HG03280 (cell line): ENCODE measurements around the gene PRKCH.
A peak's percentile ranks its signal among the peaks of the same experiment; 100 is the strongest.

Experiments used
- ATAC-seq: cut with Tn5 transposase; IDR thresholded peaks from one replicate; pipeline ENCODE4 v1.9.1; 2021; ENCODE audit warnings: mild to moderate bottlenecking, moderate library complexity; ENCODE audit not compliant: unreplicated experiment

The PRKCH gene

DNA sequence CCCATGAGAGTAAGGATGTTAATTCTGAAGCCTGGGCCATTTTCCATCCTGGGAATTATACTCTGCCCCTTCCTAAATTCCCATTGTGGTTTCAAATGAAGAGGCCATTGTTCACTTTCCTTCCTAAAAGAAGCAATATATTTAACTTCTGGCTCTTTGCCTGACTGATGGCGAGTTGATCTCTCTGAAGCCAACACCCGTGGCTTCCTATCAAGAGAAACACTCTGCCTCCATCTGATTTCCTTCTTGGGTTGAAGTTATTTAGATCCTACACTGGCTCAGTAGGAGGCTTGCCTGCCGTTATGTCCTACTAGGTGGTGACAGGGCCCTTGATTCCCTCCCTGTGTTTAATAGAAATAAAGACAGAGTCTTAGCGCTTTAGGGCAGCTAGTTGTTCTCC lies 97.4 kb downstream of the PRKCH start:
- ATAC-seq: no peak

DNA sequence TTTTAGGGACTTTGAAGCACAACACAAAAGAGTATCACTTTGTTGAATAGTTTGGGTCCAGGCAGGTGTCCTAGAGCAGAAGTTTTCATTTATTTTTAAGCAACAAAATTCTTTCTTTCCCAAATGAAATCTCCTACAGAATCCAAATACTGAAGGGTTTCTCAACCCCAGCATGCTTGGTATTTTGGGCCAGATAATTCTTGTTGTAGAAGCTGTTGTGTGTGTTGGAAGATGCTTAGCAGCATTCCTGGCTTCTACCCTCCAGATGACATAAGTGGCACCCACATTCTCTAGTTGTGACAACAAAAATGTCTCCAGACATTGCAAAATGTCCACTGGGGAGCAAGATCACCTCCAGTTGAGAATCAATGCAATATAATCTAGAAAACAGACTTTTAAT lies 97.8 kb downstream of the PRKCH start:
- ATAC-seq: no peak

DNA sequence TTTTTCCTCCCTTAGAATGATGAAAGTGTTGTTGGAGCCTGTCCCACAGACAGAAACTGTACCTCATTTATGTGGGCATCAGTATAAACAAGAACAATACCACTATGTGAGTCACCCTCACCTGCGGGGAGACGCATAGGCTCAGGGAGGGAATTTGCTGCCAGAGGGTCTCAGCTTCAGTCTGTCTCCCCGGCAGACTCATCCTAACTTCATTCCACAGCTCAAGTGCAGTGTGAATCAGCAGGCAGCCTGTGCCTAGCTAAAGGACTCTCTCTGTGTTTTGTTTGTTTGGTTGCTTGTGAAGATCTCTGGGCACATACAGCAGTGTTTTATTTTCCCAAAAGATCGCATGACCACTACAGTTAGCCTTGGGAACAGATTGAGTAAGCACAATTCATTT lies 98.9 kb downstream of the PRKCH start:
- no peak for ATAC-seq

DNA sequence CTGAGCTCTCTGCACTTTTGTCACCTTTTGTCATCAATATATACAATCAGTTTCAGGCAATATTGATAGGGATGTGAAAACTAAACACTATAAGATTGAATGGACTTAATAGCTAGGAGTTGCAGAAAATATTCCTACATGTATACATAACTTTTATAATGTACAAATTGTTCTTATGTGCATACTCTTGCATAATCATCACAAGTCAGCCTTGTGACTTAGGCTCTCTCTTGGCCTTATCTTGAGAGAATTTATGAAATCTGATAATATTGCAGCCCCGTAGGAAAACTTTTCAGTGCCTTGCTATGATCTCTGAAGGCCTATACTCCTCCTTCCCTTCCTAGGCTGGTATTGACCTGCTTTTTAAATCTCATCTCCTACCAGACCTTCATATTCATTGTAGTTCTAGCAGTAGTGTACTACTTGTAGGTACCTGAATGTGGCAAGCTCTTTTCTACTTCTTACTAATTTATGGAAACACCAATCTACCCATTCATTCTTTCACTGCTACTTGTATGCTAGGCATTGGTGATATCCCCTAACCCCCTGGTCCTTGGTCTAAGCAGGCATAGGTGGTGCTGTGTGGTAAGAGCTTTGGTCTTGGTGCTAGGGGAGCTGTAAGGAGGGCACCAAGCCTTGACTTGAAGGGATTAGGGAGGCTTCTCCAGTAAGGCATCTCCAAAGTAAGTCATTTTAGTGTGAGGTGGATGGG lies 100.0 kb downstream of the PRKCH start:
- ATAC-seq: no peak

DNA sequence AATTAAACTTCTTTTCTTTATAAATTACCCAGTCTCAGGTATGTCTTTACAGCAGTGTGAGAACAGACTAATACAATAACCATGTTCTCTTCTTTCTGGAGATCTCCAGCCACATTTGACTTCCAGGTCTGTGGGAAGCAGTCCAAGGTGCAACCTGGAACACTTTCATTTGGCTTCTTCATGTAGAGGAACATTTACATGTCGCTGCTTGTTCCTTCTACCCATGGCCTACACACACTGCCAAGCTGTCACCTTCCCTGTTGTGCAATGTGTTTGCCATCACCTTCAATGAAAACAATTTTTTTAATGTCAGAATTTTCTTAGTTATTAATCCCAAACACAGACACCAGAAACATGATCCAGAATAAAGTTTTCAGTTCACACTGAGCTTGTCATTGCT lies 104.7 kb downstream of the PRKCH start:
- no peak for ATAC-seq

DNA sequence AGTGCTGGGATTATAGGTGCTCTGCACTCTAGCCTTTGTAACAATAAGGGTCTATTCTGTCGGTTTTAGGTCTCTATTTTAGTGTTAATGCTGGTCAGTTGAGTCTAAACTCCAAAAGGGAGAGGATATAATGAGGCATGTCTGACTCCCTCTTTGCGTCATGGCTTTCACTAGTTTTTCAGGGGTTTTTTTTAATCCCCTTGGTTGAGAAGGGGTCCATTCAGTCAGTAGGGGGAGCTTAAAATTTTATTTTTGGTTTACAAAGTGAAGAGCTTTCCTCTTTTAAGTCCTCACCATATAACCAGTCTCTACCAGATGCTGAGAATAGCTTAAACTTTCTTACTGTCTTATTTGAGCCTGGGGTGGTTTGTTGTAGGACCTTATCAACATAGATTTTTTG lies 106.9 kb downstream of the PRKCH start:
- ATAC-seq: no peak

DNA sequence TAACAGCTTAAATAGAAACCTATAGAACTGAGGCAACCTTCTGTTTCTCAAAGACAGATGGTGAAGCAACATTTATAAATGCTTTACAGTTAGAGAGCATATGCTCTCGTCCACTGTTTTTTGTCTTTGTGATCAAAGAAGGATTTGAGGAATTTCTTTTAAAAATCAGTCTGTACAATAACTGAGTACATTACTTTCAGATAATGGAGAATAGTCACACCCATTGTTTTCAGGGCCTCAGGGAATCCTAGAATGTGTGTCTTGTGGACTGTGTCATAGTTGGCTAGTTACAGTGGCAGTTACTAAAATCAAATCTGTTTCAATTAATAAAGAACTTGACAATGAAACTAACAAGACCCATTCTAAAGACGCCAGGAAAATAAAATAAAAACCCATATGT lies 107.9 kb downstream of the PRKCH start:
- no peak for ATAC-seq

DNA sequence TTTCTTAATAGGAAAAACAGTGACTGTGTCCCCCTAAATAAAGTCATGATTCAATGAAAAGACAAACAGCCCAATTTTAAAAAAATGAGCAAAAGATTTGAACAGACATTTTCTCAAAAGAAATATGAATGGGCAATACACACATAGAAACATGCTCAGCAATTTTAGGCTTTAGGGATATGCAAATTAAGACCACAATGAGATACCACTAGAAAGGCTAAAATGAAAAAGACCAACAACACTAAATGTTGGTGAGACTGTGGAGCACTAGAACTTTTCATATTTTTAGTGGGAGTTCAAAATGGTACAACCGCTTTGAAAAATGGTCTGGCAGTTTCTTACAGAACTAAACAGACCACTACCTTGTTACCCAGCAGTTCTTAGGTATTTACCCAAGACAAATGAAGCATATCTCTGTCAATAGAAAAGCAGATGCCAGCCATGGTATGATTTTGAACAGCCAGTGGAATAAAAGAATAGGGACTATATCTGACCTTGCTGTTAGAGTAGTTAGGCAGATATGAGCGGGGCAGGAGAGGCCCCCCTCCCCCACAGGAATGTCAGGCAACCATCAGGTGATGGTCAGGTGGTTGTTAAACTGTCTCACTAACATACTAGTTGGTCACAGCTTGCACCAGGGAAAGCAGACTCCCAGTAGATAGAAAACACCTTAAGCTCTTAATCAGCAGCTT lies 108.8 kb downstream of the PRKCH start:
- ATAC-seq: no peak

DNA sequence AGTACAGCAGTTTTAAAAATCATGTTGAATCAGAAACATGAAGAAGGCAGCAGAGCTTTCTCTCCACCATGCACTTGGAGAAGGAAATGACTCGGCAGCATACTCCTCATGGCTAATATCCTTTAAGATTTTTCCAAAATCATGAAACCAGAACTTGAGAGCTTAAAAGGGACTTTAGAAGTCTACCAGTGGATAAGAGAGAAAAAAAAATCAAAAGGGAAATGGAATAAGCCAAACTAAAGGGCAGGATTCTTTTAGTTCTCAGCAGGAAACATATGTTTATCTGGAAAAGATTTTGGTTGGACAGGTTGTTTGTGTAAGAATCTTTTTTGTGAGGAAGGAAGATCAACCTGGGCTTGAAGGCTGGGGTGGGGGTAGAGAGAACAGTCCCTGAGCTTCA lies 111.8 kb downstream of the PRKCH start:
- ATAC-seq: no peak

DNA sequence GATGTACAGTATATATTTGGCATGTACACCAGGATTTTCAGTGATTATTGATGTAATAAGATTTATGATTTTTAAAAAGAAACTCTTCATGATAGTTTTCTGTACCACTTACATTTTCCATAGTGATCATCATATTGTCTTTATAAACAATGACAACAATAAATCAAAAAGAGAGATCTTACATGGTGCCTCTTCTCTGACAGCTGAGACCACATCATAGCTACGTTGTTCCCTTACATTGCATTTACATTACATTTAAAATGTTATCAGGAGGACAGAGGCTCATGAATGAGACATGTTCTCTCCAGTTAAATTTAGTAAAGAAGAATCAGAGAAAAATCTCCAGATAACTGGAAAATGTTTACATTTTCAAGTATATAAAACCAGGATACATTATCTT lies 112.4 kb downstream of the PRKCH start:
- ATAC-seq: no peak

DNA sequence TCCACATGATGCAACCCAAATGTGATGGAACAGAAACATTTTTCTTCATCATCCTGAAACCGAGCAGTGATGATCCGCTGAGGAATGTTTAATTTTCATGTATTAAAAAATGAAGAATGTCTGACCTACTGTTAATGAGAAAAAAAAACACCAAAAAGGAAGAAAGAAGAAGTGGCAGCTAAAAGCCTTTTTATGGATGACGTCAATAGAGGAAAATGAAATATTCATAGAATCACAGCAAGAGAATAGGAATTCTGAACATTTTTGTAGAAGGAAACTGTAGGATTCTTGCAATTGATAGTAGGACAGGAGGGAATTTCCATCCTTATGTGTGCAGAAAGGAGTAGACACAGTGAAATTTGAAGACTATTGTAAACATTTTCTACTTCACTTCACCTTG lies 112.9 kb downstream of the PRKCH start:
- ATAC-seq: no peak

DNA sequence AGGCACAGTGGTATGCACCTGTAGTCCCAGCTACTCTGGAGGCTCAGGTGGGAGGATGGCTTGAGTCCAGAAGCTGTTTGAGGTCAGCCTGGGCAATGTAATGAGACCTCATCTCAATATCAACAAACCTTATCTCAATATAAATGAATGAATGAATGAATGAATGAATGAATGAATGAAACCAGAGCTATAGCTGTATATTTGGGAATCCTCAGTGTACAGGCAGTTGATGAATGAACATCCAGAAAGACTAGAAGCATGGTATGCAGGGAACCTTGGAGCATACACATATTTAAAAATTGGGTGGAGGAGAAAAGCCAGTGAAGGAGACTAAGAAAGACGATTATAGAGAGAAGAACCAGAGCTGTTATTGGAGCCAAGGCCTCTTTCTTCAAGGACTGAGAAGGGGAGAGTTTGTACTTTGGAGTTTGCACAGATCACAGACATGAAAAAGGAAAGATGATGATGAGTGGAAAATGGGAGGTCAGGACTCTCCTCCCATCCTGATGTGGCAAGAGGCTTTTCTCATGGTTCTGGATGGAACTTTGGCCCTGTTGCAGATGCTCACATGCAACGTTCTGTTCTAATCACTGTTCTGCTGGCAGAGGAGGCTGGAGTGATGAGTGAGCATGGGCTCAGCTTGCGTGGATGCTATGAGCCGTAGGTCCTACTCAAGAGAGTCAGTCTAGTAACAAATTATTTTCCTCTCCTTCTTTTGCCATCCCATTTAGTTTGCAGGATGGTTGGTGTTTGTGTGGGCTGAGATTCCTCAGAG lies 114.4 kb downstream of the PRKCH start:
- no peak for ATAC-seq

DNA sequence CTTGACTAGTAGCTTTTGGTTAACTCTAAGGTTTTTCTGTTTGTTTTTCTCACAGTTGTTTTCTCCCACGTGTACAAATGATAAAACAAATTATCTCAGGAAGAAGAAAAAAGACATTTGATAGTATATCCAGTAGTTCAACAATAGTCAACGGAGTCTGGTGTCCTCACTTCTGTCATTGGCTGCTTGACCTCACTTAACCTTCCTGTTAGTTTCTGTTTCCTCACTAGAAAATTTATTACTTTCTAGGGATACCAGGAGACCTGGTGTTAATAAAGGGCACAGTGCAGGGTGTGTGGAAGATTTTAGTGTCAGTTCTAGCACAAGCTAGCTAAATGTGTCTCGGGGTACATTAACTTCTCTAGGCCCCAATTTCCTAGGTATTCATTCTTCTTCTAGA lies 116.0 kb downstream of the PRKCH start:
- ATAC-seq: no peak

DNA sequence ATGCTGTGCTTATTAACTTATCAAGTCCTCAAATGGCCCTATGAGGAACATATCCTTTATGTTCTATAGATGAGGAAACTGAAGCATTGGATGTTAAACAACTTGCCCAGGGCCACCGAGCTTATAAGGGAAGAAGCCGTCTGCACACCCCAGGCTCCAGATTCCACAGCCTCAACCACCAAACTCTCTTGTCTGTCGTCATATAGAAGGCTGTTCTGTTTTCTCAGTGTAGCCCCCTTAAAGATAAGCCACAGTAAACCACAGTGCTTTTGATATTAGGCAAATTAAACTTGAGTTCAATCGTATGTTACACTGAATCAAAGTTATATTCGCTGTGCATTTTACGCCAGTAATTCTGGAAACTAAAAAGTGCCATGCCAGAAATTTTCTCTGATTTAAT lies 116.7 kb downstream of the PRKCH start:
- ATAC-seq: no peak

DNA sequence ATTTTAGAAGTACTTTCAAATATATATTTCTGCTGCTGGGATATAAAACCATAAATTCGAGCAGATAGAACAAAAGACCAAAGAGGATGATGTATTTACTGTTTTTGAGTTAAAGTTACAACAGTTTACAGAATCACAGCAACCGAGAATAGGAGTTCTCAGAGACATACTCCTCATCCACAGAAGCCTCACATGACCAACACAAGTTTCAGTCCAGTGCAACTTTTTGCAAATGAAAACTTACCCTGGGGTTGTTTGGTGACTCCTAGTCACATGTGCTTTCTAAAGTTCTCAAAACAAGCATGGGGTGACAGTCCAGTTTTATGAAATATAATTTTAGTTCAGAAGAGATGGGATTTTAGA lies 117.1 kb downstream of the PRKCH start:
- no peak for ATAC-seq

DNA sequence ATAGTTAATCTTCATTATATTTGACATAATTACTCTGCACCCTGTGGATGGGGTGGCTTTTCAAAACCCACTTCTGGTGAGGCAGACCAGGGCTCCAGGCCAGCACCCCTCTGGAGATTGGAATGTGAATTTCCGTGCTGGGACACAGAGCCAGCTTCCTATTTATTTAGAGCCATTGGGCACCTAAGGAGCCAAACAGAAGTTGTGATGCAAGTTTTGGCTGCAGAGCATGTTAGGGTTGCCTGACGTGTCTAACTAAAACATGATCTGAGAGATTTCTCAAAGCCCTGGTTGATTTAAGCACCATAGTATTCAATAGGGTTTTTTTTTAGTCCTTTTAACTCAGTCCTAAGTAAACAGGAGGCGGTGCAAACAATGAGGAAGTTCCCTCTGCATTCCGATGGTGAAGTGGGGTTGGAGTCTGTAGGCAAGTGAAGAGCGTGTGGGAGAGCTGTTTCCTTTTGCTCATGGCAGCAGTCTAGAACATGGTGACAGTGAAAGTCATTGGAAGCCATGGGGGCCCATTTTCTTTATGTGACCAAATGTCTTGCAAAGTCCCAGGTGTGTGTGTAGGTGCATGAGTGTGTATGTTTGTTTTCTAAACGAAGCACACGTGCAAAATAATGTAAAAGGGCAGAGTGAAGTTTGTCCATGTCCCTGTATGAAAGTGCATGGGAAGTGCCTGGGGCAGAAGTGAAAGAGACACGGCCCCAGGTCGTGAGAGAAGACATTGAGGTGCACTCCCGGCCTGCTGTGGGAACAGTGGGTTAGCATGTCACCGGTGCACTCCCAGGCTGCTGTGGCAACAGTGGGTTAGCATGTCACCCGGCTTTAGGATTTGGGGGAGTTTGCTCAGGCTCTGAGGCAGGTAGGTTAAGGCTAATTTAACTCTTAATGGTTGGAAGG lies 117.7 kb downstream of the PRKCH start:
- ATAC-seq: no peak

DNA sequence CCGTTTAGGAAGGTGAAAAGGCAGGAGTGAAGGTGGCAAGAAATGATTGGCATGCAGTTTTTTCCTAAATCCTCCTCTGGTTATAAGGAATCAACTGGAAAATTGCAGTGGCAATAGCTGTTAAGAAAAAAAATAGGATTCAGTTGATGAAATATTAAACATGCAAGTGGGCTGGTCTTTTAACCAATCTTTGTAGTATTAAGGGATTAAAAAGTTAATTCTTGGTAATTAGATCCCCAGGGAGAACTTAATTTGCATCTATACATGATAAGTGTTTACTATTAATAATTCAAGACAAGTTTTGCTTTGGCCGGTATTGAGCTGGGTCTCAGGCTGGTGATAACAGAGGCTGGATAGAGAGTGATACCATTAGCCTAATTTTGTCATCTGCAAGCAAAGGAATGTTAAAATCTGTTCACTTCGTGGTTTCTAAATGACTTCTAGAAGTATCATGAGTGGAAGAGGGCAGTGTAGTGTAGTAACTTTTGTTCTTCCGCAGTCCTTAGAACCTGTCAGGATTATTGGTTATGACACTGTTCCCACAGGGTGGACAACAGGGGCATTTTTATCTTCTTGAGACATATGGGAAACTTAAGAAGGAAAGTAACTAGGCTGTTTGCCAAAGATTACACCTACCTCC lies 118.5 kb downstream of the PRKCH start:
- no peak for ATAC-seq

DNA sequence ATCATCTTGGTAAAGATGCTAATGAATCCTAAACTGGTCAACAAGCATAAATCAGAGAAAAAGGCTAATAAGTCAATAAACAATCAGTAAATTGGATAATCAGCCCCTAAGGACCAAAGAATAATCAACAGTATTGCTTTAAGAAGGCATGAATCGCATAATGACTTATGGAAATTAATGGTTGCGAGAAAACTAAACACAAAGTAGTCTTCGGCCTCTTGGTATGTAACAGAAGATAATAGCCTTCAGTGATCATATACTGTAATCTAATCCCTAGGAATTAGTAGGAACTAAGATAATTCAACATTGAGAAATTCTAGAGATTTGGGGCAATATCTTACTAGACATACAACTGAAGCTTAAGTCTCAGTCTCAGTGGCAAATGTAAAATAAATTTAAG lies 122.1 kb downstream of the PRKCH start:
- no peak for ATAC-seq

DNA sequence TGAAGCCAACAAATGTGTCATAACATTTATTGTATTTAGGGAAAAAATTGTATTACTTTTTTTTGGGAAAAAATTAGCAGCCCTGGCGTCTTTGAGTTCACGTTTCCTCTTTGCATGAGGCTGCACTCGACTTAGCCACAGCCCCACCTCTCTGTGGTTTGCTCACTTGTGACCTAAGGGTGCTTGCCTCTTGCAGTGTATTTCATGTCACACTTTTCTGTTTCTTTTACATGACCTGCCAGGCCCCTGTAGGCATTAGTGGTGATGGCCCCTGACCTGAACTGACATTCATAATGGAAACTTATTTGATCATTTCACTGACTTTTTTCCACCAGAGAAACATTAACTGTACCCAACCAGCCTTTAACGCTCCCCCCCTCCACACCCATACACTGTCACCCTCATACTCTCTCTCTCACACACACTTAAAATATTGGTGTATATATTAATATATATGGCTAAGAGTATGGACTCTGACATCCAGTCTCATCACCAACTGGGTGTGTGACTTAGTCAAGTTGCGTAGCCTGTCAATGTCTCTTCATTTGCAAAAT lies 122.9 kb downstream of the PRKCH start:
- peak; percentile 75 for ATAC-seq

DNA sequence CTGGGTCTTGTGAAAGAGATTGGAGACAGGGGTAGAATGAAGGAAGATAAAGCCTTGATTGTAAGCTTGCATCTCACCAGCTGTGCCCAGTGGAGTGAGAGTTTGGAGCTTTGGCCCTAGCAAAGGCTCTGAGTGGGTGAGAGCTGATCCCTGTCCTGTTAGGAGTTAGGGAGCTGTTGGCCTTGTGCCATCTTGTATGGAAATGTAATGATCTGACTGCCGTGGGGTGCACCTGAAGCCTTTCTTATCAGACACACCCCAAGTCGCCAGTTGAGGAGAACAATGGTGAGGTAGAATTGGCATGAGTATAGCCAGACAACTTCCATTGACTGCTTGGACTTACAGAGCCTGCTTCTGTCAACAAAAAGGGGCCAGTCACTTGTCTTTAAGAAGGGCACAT lies 130.1 kb downstream of the PRKCH start:
- ATAC-seq: no peak
